Endothelial cell of umbilical vein (primary cell): Measurements from ENCODE around the gene CCNJL. TPM values are rescaled to one million over a fixed set of nuclear protein-coding genes. Genes with fewer than 3 reads are reported as not detected.

Experiments
- BruUV-seq: library from RNA; stranded (reverse); fragments of 400-500 nt; replicated peaks from 2 replicates; lab custom pipeline; 2021; lab: Mats Ljungman, UMichigan
- CTCF ChIA-PET: fragments of 300-600, 350-600 bp; sonication (Branson Sonifier 250); formaldehyde crosslinking; loops from one replicate; lab custom pipeline; 2021; ENCODE audit warnings: antibody characterized with exemption, inconsistent platforms; lab: Charles Lee
- POLR2A ChIA-PET: fragments of 300-600, 350-600 bp; sonication (Branson Sonifier 250); formaldehyde crosslinking; loops from one replicate; lab custom pipeline; 2021; ENCODE audit warnings: antibody characterized with exemption, inconsistent platforms; lab: Charles Lee
- DNase-seq: peaks from one replicate; pipeline ENCODE4 v3.0.0-alpha.2; 2011; ENCODE audit warnings: low read depth, low spot score
- FAIRE-seq: peaks from 2 replicates; lab custom pipeline; 2011; peaks lifted over from hg19 to GRCh38; lab: Jason Lieb, UNC
- H2AFZ ChIP-seq: 2 replicates; pipeline ENCODE4 v1.6.0; 2012; ENCODE audit warnings: low read depth, low read length, control low read depth, inconsistent platforms
- H3K27ac ChIP-seq: 2 replicates; pipeline ENCODE4 v1.5.1; 2011; ENCODE audit warnings: low read depth, mild to moderate bottlenecking, control low read depth, low read length, moderate library complexity; ENCODE audit not compliant: insufficient read depth
- H3K27me3 ChIP-seq, 2 experiments: 2 replicates each; pipeline versions ENCODE4 v1.6.0 to v1.6.1; 2011; ENCODE audit warnings: low read length in 2 of 2, mixed read lengths in 1 of 2; ENCODE audit not compliant: control insufficient read depth in 2 of 2, insufficient read depth in 2 of 2
- H3K36me3 ChIP-seq, 2 experiments: 2 replicates in 1 of 2; 3 replicates in 1 of 2; pipeline ENCODE4 v1.5.1; 2011; ENCODE audit warnings: low read length in 2 of 2, mild to moderate bottlenecking in 1 of 2, moderate library complexity in 1 of 2; ENCODE audit not compliant: control insufficient read depth in 2 of 2, insufficient read depth in 2 of 2; ENCODE audit errors: extremely low read depth in 1 of 2
- H3K4me1 ChIP-seq: 3 replicates; pipeline ENCODE4 v1.5.1; 2011; ENCODE audit warnings: mild to moderate bottlenecking, low read length; ENCODE audit not compliant: control insufficient read depth, insufficient read depth; ENCODE audit errors: extremely low read depth
- H3K4me2 ChIP-seq: 2 replicates; pipeline ENCODE4 v1.6.1; 2011; ENCODE audit warnings: low read length, control low read depth, mixed read lengths; ENCODE audit not compliant: insufficient read depth
- H3K4me3 ChIP-seq, 3 experiments: fragments of 200-600 bp in 1 of 3; sonication (generic), shearing (Covaris generic) in 1 of 3; replicated peaks in 1 of 3; 2 replicates each; pipeline ENCODE4 v1.5.1; 2011 to 2016; ENCODE audit warnings: control low read depth in 3 of 3, low read length in 3 of 3, mild to moderate bottlenecking in 2 of 3, inconsistent platforms in 1 of 3, low read depth in 1 of 3, moderate library complexity in 1 of 3; ENCODE audit not compliant: insufficient read depth in 1 of 3
- H3K79me2 ChIP-seq: 2 replicates; pipeline ENCODE4 v1.6.0; 2012; ENCODE audit warnings: low read length, inconsistent platforms; ENCODE audit not compliant: control insufficient read depth, insufficient read depth
- H3K9ac ChIP-seq: replicated peaks from 2 replicates; pipeline ENCODE3; 2011; ENCODE audit warnings: low read length, control low read depth; ENCODE audit not compliant: insufficient read depth; ENCODE audit errors: extremely low read depth
- H3K9me1 ChIP-seq: replicated peaks from 3 replicates; pipeline ENCODE4 v1.6.0; 2011; ENCODE audit warnings: mild to moderate bottlenecking, low read length; ENCODE audit not compliant: control insufficient read depth, insufficient read depth; ENCODE audit errors: extremely low read depth
- H3K9me3 ChIP-seq: replicated peaks from 2 replicates; pipeline ENCODE4 v1.5.1; 2012; ENCODE audit warnings: low read length, inconsistent platforms; ENCODE audit not compliant: control insufficient read depth, insufficient read depth
- H4K20me1 ChIP-seq: replicated peaks from 2 replicates; pipeline ENCODE3; 2011; ENCODE audit warnings: mild to moderate bottlenecking, low read length; ENCODE audit not compliant: control insufficient read depth, insufficient read depth; ENCODE audit errors: extremely low read depth
- EZH2 ChIP-seq: IDR thresholded peaks from 2 replicates; pipeline ENCODE4 v1.6.1; 2012; ENCODE audit warnings: borderline replicate concordance, low read depth, mild to moderate bottlenecking, moderate library complexity, low read length, inconsistent platforms; ENCODE audit not compliant: severe bottlenecking
- FOS ChIP-seq: IDR thresholded peaks from 2 replicates; pipeline ENCODE4 v1.6.1; 2011; ENCODE audit warnings: mild to moderate bottlenecking, low read length, moderate library complexity, borderline replicate concordance; ENCODE audit not compliant: insufficient read depth
- GATA2 ChIP-seq: IDR thresholded peaks from 2 replicates; pipeline ENCODE4 v1.7.0; 2011; ENCODE audit warnings: low read depth, mild to moderate bottlenecking, moderate library complexity, mixed read lengths, low read length; ENCODE audit not compliant: insufficient read length, insufficient read depth
- JUN ChIP-seq: IDR thresholded peaks from 2 replicates; pipeline ENCODE4 v1.6.1; 2011; ENCODE audit warnings: borderline replicate concordance, low read depth; ENCODE audit not compliant: insufficient read length, insufficient read depth
- MYC ChIP-seq: IDR thresholded peaks from one replicate; pipeline ENCODE4 v1.6.1; 2011; ENCODE audit warnings: mild to moderate bottlenecking, low read depth, low read length
- POLR2A ChIP-seq: IDR thresholded peaks from 2 replicates; pipeline ENCODE4 v1.6.1; 2012; ENCODE audit warnings: low read depth, mild to moderate bottlenecking, control low read depth, low read length
- POLR2AphosphoS5 ChIP-seq: IDR thresholded peaks from 2 replicates; pipeline ENCODE4 v1.6.1; 2012; ENCODE audit warnings: low read depth, mild to moderate bottlenecking, control low read depth, low read length, moderate library complexity; ENCODE audit not compliant: insufficient read depth
- dilution Hi-C: fragments of 300-500 bp; cut with MboI; formaldehyde crosslinking; loops from one replicate; pipeline ENCODE4 v1.15.0; 2019; ENCODE audit warnings: low sequenced_read_pairs; ENCODE audit not compliant: extremely low pct_ligation_motif_present
- intact Hi-C: fragments of 100-400 bp; cut with micrococcal nuclease; formaldehyde crosslinking; loops from one replicate; pipeline ENCODE4 v1.10.0; 2022
- polyA plus RNA-seq, 4 experiments: library from polyadenylated mRNA; depleted of rRNA in 3 of 4; stranded (reverse) in 3 of 4; unstranded in 1 of 4; fragments of >200 nt; gene quantifications; 2 replicates each; pipeline versions ENCODE4 v1.2.1 to v1.2.3, GENCODE V29; 2011 to 2012; ENCODE audit warnings: missing spikeins in 1 of 4
- total RNA-seq: library from RNA; stranded (reverse); gene quantifications from 2 replicates; pipeline ENCODE4 v1.2.3, GENCODE V29; 2021
- TF ChIP-seq, protein P1 (sequence below), 2 donors: IDR thresholded peaks; 1 replicate in 1 of 2; 2 replicates in 1 of 2; pipeline ENCODE4 v1.5.1; 2011; ENCODE audit warnings: low read length in 2 of 2, mild to moderate bottlenecking in 2 of 2, moderate library complexity in 2 of 2, control low read depth in 1 of 2, inconsistent platforms in 1 of 2, low read depth in 1 of 2; ENCODE audit not compliant: insufficient read depth in 1 of 2; ENCODE audit errors: extremely low read depth in 1 of 2
- TF ChIP-seq, protein P2 (sequence below): IDR thresholded peaks from 2 replicates; pipeline ENCODE4 v1.6.1; 2011; ENCODE audit not compliant: insufficient read depth, insufficient read length

The CCNJL gene
- total and polyA plus RNA-seq, 2 donors (not counting 3 experiments of a cell fraction or from before 2014, with no cell fraction given), result 20.0 to 21.3 TPM

DNA sequence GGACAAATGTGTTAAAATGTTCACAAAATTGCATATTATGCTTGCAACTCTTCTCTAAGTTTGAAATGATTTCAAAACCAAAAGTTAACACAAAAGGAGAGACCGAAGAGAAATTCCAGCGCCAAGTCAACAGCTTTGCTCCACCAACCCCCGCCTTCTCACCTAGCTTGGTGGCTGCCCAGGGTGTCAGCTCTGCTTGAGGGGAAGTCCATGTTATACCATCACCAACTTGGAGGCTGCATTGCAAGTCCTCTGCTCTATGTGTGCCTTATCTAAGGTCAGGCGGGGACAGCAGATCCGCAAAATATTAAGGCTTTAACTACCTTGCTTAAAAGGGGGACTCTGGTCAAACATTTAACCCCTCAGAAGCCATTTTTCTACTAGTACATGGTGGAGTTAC is 14.6 kb downstream of the CCNJL start:
- H3K36me3 ChIP-seq, result peaks cover 0 to 3% of the 10 kb centered on the region in 2 experiments
- H3K9ac ChIP-seq, result no peak overlapping the region
- no peak for FAIRE-seq
- no peak overlapping the region for H3K27ac ChIP-seq
- no peaks in the 10 kb centered on the region for H3K27me3 ChIP-seq
- DNase-seq, result no peak
- POLR2A ChIA-PET, result no interaction called here
- BruUV-seq, result no TSS peak
- H3K9me1 ChIP-seq, result no peaks in the 10 kb centered on the region
- H2AFZ ChIP-seq, result no peak overlapping the region
- intact Hi-C loops, result no loop called here
- H3K4me2 ChIP-seq, result no peak overlapping the region
- H3K4me3 ChIP-seq, result no peak overlapping the region
- peaks cover 4% of the 10 kb centered on the region for H4K20me1 ChIP-seq
- TF ChIP-seq JUN (no peak), FOS (no peak), POLR2AphosphoS5 (no peak), POLR2A (no peak), GATA2 (no peak), MYC (no peak), EZH2 (no peak)
- TF ChIP-seq, protein P1, sequence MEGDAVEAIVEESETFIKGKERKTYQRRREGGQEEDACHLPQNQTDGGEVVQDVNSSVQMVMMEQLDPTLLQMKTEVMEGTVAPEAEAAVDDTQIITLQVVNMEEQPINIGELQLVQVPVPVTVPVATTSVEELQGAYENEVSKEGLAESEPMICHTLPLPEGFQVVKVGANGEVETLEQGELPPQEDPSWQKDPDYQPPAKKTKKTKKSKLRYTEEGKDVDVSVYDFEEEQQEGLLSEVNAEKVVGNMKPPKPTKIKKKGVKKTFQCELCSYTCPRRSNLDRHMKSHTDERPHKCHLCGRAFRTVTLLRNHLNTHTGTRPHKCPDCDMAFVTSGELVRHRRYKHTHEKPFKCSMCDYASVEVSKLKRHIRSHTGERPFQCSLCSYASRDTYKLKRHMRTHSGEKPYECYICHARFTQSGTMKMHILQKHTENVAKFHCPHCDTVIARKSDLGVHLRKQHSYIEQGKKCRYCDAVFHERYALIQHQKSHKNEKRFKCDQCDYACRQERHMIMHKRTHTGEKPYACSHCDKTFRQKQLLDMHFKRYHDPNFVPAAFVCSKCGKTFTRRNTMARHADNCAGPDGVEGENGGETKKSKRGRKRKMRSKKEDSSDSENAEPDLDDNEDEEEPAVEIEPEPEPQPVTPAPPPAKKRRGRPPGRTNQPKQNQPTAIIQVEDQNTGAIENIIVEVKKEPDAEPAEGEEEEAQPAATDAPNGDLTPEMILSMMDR (IDR thresholded peaks at IDR 0.05; ENCODE audit: extremely low read depth in 1 of 2, insufficient read depth in 1 of 2, low read depth in 1 of 2, low read length in 2 of 2), result no peak
- TF ChIP-seq, protein P2, sequence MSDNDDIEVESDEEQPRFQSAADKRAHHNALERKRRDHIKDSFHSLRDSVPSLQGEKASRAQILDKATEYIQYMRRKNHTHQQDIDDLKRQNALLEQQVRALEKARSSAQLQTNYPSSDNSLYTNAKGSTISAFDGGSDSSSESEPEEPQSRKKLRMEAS, result no peak
- CTCF ChIA-PET, result interaction anchor here (1.4 kb wide), 1 partner anchor 47 kb away, joined by 4 read pairs; no protein-coding TSS in a partner anchor
- dilution Hi-C loops, result no loop called here
- H3K79me2 ChIP-seq, result peaks cover 5% of the 10 kb centered on the region
- no peaks in the 10 kb centered on the region for H3K9me3 ChIP-seq
- H3K4me1 ChIP-seq, result no peaks in the 10 kb centered on the region
